Measurements from ENCODE around the gene ZNF598.

- no peak for TF ChIP-seq EZH2phosphoT487 (IDR thresholded peaks at IDR 0.05; ENCODE audit: unreplicated experiment)
- TF ChIP-seq CTCF (conservative IDR thresholded peaks at IDR 0.05; ENCODE audit: low read depth in 2 of 2), result no peak
- TF ChIP-seq REST (IDR thresholded peaks at IDR 0.05; ENCODE audit: unreplicated experiment), result no peak
- no peak for TF ChIP-seq POLR2AphosphoS5 (IDR thresholded peaks at IDR 0.05; ENCODE audit: low read depth)
- TF ChIP-seq EZH2 (IDR thresholded peaks at IDR 0.05; ENCODE audit: low read depth, unreplicated experiment), result no peak
- TF ChIP-seq JUNB (IDR thresholded peaks at IDR 0.05; ENCODE audit: unreplicated experiment), result no peak
Measured at GRCh38 chr16:2045965-2046892, 36.6 kb upstream of the ZNF598 start.

Data from GM23338 (cell line).